Kidney epithelial cell (primary cell): Measurements from ENCODE around the gene NPTN. TPM values are rescaled to one million over a fixed set of nuclear protein-coding genes. Genes with fewer than 3 reads are reported as not detected.

Source experiments
- DNase-seq: peaks from one replicate; pipeline ENCODE4 v3.0.0-alpha.2; 2010; ENCODE audit warnings: low read depth
- H3K27me3 ChIP-seq: 2 replicates; pipeline ENCODE4 v1.6.0; 2011; ENCODE audit warnings: low read length; ENCODE audit not compliant: control insufficient read depth, insufficient read depth
- H3K36me3 ChIP-seq: 2 replicates; pipeline ENCODE4 v1.5.1; 2011; ENCODE audit warnings: low read length; ENCODE audit not compliant: control insufficient read depth, insufficient read depth
- H3K4me3 ChIP-seq: 2 replicates; pipeline ENCODE4 v1.5.1; 2011; ENCODE audit warnings: low read depth, mild to moderate bottlenecking, control low read depth, low read length
- CTCF ChIP-seq: IDR thresholded peaks from 2 replicates; pipeline ENCODE4 v1.5.1; 2011; ENCODE audit warnings: mild to moderate bottlenecking, moderate library complexity, low read length, control low read depth, inconsistent platforms; ENCODE audit not compliant: insufficient read depth, poor library complexity, severe bottlenecking
- total RNA-seq: library from RNA; depleted of rRNA; stranded (reverse); fragments of >200 nt; gene quantifications from 2 replicates; pipeline ENCODE4 v1.2.3, GENCODE V29; 2015

NPTN gene
- total RNA-seq, 1 donor from 2014 or later, result 96.5 TPM

- Histone ChIP-seq H3K27me3 (no peaks in the 10 kb centered on the region), H3K36me3 (no peaks in the 10 kb centered on the region), H3K4me3 (no peak overlapping the region)
- no peak for DNase-seq
- no peak for TF ChIP-seq CTCF
Observed at GRCh38 chr15:73540161-73540560, 93.0 kb downstream of the NPTN start.

- Histone ChIP-seq H3K36me3 (no peaks in the 10 kb centered on the region), H3K4me3 (no peak overlapping the region), H3K27me3 (no peaks in the 10 kb centered on the region)
- no peak for TF ChIP-seq CTCF
- no peak for DNase-seq
Observed at GRCh38 chr15:73539212-73540128, 93.7 kb downstream of the NPTN start.

- Histone ChIP-seq H3K27me3 (no peaks in the 10 kb centered on the region), H3K36me3 (no peaks in the 10 kb centered on the region), H3K4me3 (no peak overlapping the region)
- no peak for DNase-seq
- no peak for TF ChIP-seq CTCF
Observed at GRCh38 chr15:73538563-73539211, 94.5 kb downstream of the NPTN start.

- Histone ChIP-seq H3K4me3 (no peak overlapping the region), H3K27me3 (no peaks in the 10 kb centered on the region), H3K36me3 (no peaks in the 10 kb centered on the region)
- no peak for DNase-seq
- no peak for TF ChIP-seq CTCF
Observed at GRCh38 chr15:73538123-73538522, 95.1 kb downstream of the NPTN start.

- no peak for TF ChIP-seq CTCF
- no peak for DNase-seq
- H3K4me3 ChIP-seq, result no peak overlapping the region
- H3K27me3 ChIP-seq, result no peaks in the 10 kb centered on the region
- no peaks in the 10 kb centered on the region for H3K36me3 ChIP-seq
Observed at GRCh38 chr15:73530649-73531048, 102.5 kb downstream of the NPTN start.
